ENCODE results near the gene MRPL46.

Gene MRPL46

DNA sequence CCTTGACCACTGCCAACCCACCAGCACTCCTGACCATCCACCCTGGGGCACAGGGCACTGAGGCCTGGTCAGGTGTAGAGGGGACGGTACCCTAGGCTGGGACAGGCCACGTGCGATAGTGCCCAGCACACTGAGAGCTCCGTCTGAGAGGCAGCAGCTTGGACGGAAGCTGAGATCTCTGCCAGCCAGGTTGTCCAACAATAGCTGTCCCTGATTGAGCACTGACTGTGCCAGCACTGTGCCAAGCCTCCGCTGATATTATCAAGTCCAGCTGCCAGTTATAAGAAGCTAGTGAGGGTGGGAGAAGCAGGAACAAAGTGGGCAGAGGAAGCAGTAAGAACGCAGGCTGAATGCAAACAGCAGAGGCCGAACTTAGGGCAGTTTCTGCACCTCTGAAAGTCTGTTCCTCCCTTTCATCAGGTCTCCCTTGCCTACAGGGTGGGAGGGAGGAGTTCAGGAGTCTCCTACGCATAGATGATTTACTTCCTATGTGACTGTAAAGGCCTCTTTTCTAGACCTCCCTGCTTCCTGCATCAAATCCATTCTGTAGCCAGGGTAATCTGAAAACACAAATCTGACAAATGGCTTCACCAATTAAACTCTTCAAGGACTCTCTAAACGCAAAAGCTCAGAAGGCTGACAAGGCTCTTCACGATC is 30.0 kb upstream of the MRPL46 start:
- Histone ChIP-seq H3K4me3 (ENCODE audit: low read length) (no peak overlapping the region), H3K36me3 (ENCODE audit: insufficient read depth, low read depth, low read length) (no peaks in the 10 kb centered on the region), H3K4me1 (ENCODE audit: insufficient read depth, low read length) (no peaks in the 10 kb centered on the region), H3K9me3 (ENCODE audit: insufficient read depth, low read depth, low read length) (no peaks in the 10 kb centered on the region), H3K27ac (ENCODE audit: low read length) (no peak overlapping the region), H3K9ac (ENCODE audit: low read depth, low read length) (no peak overlapping the region), H3K27me3 (ENCODE audit: insufficient read depth, low read length) (no peaks in the 10 kb centered on the region)

DNA sequence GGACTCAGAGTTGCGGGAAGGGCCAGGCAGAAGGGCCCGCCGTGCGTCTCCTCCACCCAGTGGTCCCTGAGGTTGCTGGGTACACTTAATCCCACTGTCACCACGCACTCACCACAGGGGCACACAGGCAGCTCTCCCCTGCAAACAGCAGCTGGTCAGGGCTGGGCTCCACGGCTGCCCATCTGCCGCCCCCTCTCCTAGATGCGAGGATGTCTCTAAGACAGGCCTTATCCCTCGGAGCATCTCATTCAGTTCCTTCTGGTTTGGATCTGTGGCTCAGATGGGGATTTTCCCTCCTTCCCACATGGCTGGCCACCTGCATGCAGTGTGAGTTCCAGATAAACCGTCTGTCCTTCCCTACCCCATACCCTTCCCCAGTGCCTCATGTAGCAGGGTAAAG is 26.7 kb upstream of the MRPL46 start:
- no peak overlapping the region for H3K27ac ChIP-seq (ENCODE audit: low read length)
- H3K9ac ChIP-seq (ENCODE audit: low read depth, low read length): no peak overlapping the region
- no peaks in the 10 kb centered on the region for H3K4me1 ChIP-seq (ENCODE audit: insufficient read depth, low read length)
- H3K36me3 ChIP-seq (ENCODE audit: insufficient read depth, low read depth, low read length): no peaks in the 10 kb centered on the region
- no peaks in the 10 kb centered on the region for H3K9me3 ChIP-seq (ENCODE audit: insufficient read depth, low read depth, low read length)
- H3K27me3 ChIP-seq (ENCODE audit: insufficient read depth, low read length): no peaks in the 10 kb centered on the region
- H3K4me3 ChIP-seq (ENCODE audit: low read length): no peak overlapping the region

DNA sequence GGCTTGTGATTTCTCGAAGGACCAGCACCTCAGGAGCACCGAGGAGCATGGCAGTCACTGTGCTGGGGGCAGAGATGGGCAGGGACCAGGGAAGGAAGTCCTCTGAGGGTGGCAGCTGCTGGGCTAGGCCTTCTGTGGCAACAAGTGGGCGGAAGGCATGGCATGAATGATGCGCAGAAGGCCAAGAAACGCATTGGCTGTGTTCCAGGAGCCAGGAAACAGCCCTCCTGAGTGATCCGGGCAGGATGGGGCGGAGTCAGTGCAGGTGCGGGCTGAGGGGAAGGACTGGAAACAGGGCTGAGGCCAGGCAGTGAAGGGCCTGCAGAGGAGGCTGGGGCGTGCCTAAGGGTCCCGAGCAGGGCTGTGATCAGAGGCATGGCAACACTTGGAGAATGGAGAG is 24.0 kb upstream of the MRPL46 start:
- no peaks in the 10 kb centered on the region for H3K4me1 ChIP-seq (ENCODE audit: insufficient read depth, low read length)
- H3K9ac ChIP-seq (ENCODE audit: low read depth, low read length): no peak overlapping the region
- no peaks in the 10 kb centered on the region for H3K9me3 ChIP-seq (ENCODE audit: insufficient read depth, low read depth, low read length)
- H3K27me3 ChIP-seq (ENCODE audit: insufficient read depth, low read length): no peaks in the 10 kb centered on the region
- no peak overlapping the region for H3K27ac ChIP-seq (ENCODE audit: low read length)
- no peak overlapping the region for H3K4me3 ChIP-seq (ENCODE audit: low read length)
- no peaks in the 10 kb centered on the region for H3K36me3 ChIP-seq (ENCODE audit: insufficient read depth, low read depth, low read length)

DNA sequence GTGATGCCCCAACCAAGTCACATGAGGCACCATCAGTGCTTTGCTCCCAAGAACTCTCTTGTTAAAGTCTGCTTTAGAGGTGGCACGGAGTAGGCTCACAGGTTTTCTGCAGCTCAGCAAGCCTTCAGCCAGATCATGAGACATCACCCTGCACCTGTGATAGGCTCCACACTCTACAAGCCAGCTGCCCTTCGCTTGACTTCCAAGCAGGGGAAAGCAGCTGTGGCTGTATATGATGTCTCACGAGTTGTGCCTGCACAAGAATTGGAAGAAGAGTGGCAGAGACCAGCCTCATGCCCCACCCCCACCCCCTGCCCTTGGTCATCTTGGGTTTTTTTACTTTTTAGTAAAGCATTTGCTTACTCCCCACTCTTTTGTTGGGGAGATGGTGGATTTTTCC is 22.8 kb upstream of the MRPL46 start:
- Histone ChIP-seq H3K27ac (ENCODE audit: low read length) (no peak overlapping the region), H3K4me3 (ENCODE audit: low read length) (no peak overlapping the region), H3K36me3 (ENCODE audit: insufficient read depth, low read depth, low read length) (no peaks in the 10 kb centered on the region), H3K9me3 (ENCODE audit: insufficient read depth, low read depth, low read length) (no peaks in the 10 kb centered on the region), H3K9ac (ENCODE audit: low read depth, low read length) (no peak overlapping the region), H3K27me3 (ENCODE audit: insufficient read depth, low read length) (no peaks in the 10 kb centered on the region), H3K4me1 (ENCODE audit: insufficient read depth, low read length) (peaks cover 4% of the 10 kb centered on the region; the same call in 1 of the 2 replicates)

DNA sequence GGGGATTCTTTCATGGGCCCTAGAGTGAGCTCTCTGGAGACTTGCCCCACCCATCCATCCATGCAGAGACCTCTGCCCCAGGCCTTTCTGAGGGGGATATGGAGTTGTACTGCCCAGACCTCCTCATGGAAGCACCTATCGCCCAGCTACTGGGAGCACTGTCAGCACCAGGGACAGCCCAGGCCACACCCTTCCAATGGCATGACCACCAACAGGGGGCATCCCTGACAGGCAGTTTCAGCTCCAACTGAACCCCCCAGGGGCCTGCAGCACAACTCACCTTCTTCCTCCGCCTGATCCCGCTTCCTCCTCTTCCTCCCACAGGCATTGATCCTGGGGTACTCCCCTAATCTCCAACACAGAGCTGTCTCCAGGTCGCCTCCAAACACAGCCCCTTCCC is 22.1 kb upstream of the MRPL46 start:
- Histone ChIP-seq H3K36me3 (ENCODE audit: insufficient read depth, low read depth, low read length) (no peaks in the 10 kb centered on the region), H3K27ac (ENCODE audit: low read length) (no peak overlapping the region), H3K9me3 (ENCODE audit: insufficient read depth, low read depth, low read length) (no peaks in the 10 kb centered on the region), H3K4me1 (ENCODE audit: insufficient read depth, low read length) (peaks cover 10% of the 10 kb centered on the region; the same call in 1 of the 2 replicates), H3K4me3 (ENCODE audit: low read length) (no peak overlapping the region), H3K9ac (ENCODE audit: low read depth, low read length) (no peak overlapping the region), H3K27me3 (ENCODE audit: insufficient read depth, low read length) (no peaks in the 10 kb centered on the region)

DNA sequence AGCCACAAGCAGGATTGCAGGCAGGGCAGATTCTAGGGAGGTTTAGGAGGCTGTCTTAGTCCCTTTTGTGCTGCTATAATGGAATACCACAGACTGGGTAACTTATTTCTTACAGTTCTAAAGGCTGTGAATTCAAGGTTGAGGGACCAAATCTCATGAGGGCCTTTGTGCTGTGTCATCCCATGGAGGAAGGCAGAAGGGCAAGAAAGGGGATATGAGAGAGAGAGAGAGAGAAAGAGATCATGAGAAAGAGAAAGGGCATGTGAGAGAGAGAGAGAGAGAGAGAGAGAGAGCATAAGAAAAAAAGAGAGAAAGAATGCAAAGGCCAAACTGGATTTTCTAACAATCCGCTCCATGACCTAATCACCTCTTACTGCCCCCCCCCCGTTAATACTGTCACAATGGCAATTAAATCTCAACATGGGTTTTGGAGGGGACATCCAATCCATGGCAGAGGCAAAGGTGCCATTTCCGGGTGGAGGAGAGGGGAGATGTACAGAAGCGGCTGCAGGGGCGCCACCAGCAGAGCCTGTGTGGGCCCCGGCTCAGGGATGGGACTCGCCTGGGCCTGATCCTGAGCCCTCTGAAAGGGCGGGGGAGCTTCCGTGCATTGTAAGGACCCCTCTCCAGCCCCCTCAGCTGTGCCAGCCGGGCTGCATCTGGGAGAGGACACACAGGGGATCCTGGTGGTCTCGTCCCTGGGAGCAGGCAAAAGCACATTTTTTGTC is 20.8 kb upstream of the MRPL46 start:
- Histone ChIP-seq H3K9ac (ENCODE audit: low read depth, low read length) (no peak overlapping the region), H3K27me3 (ENCODE audit: insufficient read depth, low read length) (peaks cover 8% of the 10 kb centered on the region; the same call in 1 of the 2 replicates), H3K4me3 (ENCODE audit: low read length) (no peak overlapping the region), H3K4me1 (ENCODE audit: insufficient read depth, low read length) (peaks cover 15% of the 10 kb centered on the region), H3K36me3 (ENCODE audit: insufficient read depth, low read depth, low read length) (no peaks in the 10 kb centered on the region), H3K9me3 (ENCODE audit: insufficient read depth, low read depth, low read length) (no peaks in the 10 kb centered on the region), H3K27ac (ENCODE audit: low read length) (no peak overlapping the region)

DNA sequence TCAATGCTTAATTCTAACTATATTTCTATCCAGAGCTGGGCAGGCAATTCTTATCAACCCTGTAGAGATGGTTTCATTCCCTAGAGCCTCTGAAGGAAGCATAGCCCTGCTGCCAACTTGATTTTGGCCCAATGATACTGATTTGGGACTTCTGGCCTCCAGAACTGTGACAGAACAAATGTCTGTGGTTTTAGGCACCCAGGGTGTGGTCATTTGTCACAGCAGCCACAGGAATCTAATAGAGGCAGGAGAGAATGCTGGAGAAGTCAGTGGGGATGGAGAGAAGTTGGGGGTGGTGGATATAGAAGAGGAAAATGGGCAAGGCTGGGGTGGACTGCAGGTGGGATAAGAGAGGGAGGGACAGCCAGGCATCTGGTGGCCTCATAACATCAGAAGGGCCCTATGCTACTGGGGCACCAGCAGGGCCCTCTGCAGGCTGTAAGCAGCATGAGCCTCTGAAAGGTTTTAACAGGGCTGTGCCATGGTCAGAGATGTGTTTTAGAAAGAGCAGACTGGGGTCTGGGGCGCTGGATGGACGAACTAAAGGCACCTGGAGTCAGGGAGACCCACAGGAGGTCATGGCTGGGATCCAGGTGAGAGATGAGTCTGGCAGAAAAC is 20.1 kb upstream of the MRPL46 start:
- H3K36me3 ChIP-seq (ENCODE audit: insufficient read depth, low read depth, low read length): no peaks in the 10 kb centered on the region
- no peaks in the 10 kb centered on the region for H3K9me3 ChIP-seq (ENCODE audit: insufficient read depth, low read depth, low read length)
- peaks cover 10% of the 10 kb centered on the region; the same call in 1 of the 2 replicates for H3K27me3 ChIP-seq (ENCODE audit: insufficient read depth, low read length)
- peaks cover 15% of the 10 kb centered on the region for H3K4me1 ChIP-seq (ENCODE audit: insufficient read depth, low read length)
- H3K27ac ChIP-seq (ENCODE audit: low read length): no peak overlapping the region
- H3K9ac ChIP-seq (ENCODE audit: low read depth, low read length): no peak overlapping the region
- no peak overlapping the region for H3K4me3 ChIP-seq (ENCODE audit: low read length)

DNA sequence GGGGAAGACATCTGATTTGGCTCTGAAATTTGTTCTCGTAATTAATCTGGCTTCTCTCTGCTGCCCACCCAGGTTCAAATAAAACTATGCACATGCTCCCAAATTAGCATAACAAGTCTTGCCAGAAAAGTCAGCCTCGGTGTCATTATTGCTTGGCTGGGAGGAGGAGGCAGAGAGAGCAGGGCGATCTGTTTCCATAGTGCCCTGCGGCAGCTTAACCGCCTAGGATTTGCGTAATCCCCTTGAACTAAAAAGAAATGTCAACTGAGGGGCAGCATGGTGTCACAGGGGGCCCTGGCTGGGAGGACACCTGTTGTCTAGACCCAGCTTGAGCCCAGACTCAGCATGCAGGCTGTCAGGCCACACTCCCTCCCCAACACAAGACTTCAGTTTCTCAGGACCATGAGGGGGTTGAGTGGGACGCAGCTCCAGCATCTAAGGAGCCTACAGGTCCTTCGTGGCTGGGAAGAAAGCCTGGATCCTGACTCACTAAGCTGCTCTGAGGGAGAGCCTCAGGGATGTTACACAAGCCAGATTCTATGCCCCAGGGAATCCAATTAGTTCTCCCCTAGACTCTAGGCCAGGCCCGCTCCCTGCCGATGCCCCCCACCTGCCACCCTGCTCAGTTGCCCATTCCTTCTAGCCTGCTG is 17.6 kb upstream of the MRPL46 start:
- H3K36me3 ChIP-seq (ENCODE audit: insufficient read depth, low read depth, low read length): no peaks in the 10 kb centered on the region
- H3K4me3 ChIP-seq (ENCODE audit: low read length): 0 out of 2 replicates have a peak overlapping the region, but pooled peaks have one; percentile 41
- H3K4me1 ChIP-seq (ENCODE audit: insufficient read depth, low read length): peaks cover 15% of the 10 kb centered on the region
- H3K27me3 ChIP-seq (ENCODE audit: insufficient read depth, low read length): peaks cover 10% of the 10 kb centered on the region; the same call in 1 of the 2 replicates
- no peak overlapping the region for H3K27ac ChIP-seq (ENCODE audit: low read length)
- H3K9ac ChIP-seq (ENCODE audit: low read depth, low read length): no peak overlapping the region
- H3K9me3 ChIP-seq (ENCODE audit: insufficient read depth, low read depth, low read length): no peaks in the 10 kb centered on the region

DNA sequence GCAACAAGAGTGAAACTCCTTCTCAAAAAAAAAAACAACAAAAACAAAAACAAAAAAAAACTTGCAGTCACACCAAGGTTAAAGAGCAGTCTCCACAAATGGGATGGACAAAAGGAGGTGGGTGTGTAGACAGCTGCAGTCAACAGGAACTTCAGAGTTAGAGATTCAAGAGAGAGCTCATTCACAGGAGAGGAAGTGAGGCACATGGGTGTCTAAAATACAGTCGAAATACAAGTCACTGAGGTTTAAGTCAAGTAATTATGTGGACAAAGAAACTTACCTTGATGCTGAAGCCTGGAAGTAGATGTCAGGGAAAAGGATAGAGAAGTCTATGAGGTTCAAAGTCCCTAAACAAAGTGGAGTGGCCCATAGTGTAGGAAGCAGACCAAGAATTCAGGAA is 15.1 kb upstream of the MRPL46 start:
- Histone ChIP-seq H3K9ac (ENCODE audit: low read depth, low read length) (no peak overlapping the region), H3K4me1 (ENCODE audit: insufficient read depth, low read length) (peaks cover 15% of the 10 kb centered on the region), H3K4me3 (ENCODE audit: low read length) (no peak overlapping the region), H3K9me3 (ENCODE audit: insufficient read depth, low read depth, low read length) (no peaks in the 10 kb centered on the region), H3K27me3 (ENCODE audit: insufficient read depth, low read length) (peaks cover 10% of the 10 kb centered on the region; the same call in 1 of the 2 replicates), H3K27ac (ENCODE audit: low read length) (no peak overlapping the region), H3K36me3 (ENCODE audit: insufficient read depth, low read depth, low read length) (peaks cover 9% of the 10 kb centered on the region; the same call in 1 of the 2 replicates)

DNA sequence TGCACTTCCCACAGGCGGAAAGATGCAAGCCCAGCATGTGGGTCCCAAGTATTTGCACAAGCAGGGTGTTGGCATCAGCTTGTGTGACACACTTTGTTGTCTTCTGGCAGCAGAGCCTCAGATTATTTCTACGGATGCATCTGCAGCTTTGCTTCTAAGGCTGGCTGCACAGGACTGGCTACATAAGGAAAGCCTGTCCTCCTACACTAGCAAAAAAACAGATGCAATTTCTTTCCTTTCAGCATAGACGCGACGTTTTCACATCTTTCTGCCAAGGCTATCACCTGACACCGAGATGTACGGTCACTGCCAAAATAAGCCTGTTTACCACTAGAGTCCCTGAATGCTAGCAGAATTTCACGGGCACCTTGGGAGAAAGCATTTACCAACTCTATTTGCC is 13.8 kb upstream of the MRPL46 start:
- H3K9ac ChIP-seq (ENCODE audit: low read depth, low read length): no peak overlapping the region
- H3K9me3 ChIP-seq (ENCODE audit: insufficient read depth, low read depth, low read length): no peaks in the 10 kb centered on the region
- H3K4me1 ChIP-seq (ENCODE audit: insufficient read depth, low read length): peaks cover 15% of the 10 kb centered on the region
- H3K27ac ChIP-seq (ENCODE audit: low read length): no peak overlapping the region
- H3K36me3 ChIP-seq (ENCODE audit: insufficient read depth, low read depth, low read length): peaks cover 19% of the 10 kb centered on the region
- H3K4me3 ChIP-seq (ENCODE audit: low read length): no peak overlapping the region
- H3K27me3 ChIP-seq (ENCODE audit: insufficient read depth, low read length): peaks cover 10% of the 10 kb centered on the region; the same call in 1 of the 2 replicates

DNA sequence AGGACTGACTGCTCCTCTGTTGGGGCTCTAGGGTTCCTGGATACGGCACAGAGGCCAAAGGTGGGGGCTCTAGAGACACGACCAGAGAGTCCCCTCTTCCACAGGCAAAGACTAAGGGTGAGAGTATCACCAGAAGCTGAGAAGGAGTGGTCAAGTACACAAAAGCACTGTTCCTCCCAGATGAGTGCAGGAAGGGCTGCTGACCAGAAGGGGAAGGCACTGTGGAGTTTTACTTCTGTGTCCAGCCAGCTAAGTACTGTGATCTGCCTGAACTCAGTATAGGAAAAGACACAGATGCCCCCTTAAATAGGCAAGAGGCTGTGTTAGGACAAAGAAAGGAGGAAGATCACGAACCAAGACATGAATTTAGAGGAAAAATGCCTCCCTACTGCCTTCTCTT is 12.0 kb upstream of the MRPL46 start:
- H3K36me3 ChIP-seq (ENCODE audit: insufficient read depth, low read depth, low read length): peaks cover 33% of the 10 kb centered on the region
- no peak overlapping the region for H3K4me3 ChIP-seq (ENCODE audit: low read length)
- H3K4me1 ChIP-seq (ENCODE audit: insufficient read depth, low read length): peaks cover 5% of the 10 kb centered on the region; the same call in 1 of the 2 replicates
- H3K27me3 ChIP-seq (ENCODE audit: insufficient read depth, low read length): peaks cover 10% of the 10 kb centered on the region; the same call in 1 of the 2 replicates
- H3K9me3 ChIP-seq (ENCODE audit: insufficient read depth, low read depth, low read length): no peaks in the 10 kb centered on the region
- H3K27ac ChIP-seq (ENCODE audit: low read length): no peak overlapping the region
- no peak overlapping the region for H3K9ac ChIP-seq (ENCODE audit: low read depth, low read length)

Data from iPS-20b (cell line).